Brain pericyte (primary cell): ENCODE results near the gene TRPM2.
"Not testable (repeated sequence)": the region's sequence is repeated elsewhere in the genome, so short reads cannot be mapped to it uniquely, and the experiment has no call there.

ENCODE experiments used
- DNase-seq: peaks from one replicate; pipeline ENCODE4 v3.0.0-alpha.2; 2012; ENCODE audit warnings: low read depth, low spot score

The TRPM2 gene

GRCh38 chr21:44414291-44415072, 61.1 kb downstream of the TRPM2 start:
- DNase-seq: no peak

GRCh38 chr21:44415073-44416025, 61.9 kb downstream of the TRPM2 start:
- DNase-seq: no peak

DNA sequence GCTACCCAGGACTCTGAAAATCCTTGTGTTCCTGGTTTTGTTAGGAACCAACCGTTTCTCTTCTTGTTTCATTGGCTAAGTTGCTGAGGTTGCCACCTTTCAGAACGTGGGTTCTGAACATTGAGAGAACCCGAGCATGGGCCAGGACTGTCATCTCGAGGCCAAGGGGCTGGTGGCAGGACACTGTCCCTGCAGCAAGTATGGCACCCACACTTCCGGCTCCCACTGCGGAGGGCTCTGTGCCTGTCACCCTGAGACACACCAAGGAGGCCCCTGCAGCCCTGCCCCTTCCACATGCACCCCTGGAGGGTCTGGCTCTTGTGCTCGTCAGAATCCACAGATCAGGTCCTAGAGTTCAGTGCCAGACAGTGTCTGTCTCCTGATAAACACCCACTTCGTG, 62.8 kb downstream of the TRPM2 start:
- no peak for DNase-seq

DNA sequence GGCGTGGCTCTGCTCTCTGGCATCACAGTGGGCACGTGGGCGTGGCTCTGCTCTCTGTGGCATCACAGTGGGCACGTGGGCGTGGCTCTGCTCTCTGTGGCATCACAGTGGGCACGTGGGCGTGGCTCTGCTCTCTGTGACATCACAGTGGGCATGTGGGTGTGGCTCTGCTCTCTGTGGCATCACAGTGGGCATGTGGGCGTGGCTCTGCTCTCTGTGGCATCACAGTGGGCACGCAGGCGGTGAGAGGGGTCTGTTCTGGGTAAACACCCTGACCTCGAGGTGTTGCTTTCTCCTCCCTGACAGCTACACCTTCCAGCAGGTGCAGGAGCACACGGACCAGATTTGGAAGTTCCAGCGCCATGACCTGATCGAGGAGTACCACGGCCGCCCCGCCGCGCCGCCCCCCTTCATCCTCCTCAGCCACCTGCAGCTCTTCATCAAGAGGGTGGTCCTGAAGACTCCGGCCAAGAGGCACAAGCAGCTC, 64.2 kb downstream of the TRPM2 start:
- not testable (repeated sequence) for DNase-seq

- DNase-seq: no peak
Measured at GRCh38 chr21:44418108-44418875, 64.9 kb downstream of the TRPM2 start.

DNA sequence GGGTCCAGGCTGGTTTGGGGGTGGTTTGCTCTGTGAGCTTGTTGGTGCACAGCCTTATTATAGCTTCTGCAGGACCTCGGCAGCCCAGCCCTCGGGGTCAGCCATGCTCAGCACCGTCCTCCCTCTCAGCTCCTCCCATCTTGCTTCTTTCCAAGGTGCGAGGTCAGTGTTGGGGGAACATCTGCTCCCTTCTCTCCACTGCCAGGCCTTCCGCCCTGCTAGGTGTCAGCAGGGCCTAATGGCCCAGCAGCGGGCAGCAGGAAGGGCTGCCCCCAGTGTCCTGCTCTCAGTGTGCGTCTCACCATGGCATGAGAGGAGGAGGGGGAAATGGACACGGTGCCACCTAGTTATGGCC, 65.4 kb downstream of the TRPM2 start:
- DNase-seq: no peak

- DNase-seq: no peak
Measured at GRCh38 chr21:44419679-44420078, 66.3 kb downstream of the TRPM2 start.

GRCh38 chr21:44420416-44421205, 67.2 kb downstream of the TRPM2 start:
- DNase-seq: no peak

GRCh38 chr21:44421901-44422840, 68.8 kb downstream of the TRPM2 start:
- no peak for DNase-seq

DNA sequence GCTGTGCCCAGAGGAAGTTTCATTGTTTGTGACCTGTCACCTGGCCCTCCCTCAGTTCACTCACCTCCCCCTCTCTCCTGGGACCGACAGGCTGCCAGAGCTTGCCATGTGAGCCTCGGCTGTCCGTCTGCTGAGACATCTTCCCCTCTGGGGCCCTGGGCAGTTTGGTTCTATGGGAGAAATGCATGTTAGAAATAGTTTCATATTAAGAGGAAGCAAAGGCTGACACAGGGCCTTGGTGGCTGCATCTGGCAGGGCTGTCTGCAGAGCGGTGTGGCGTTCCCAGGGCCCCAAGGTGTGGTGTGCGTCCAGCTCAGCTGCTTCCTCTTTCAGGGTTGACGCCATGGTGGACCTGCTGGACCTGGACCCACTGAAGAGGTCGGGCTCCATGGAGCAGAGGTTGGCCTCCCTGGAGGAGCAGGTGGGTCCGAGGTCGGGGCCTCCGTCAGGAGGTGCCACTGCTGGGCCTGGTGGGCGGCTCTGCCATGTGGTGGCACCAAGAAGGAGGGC, 69.9 kb downstream of the TRPM2 start:
- DNase-seq: no peak

DNA sequence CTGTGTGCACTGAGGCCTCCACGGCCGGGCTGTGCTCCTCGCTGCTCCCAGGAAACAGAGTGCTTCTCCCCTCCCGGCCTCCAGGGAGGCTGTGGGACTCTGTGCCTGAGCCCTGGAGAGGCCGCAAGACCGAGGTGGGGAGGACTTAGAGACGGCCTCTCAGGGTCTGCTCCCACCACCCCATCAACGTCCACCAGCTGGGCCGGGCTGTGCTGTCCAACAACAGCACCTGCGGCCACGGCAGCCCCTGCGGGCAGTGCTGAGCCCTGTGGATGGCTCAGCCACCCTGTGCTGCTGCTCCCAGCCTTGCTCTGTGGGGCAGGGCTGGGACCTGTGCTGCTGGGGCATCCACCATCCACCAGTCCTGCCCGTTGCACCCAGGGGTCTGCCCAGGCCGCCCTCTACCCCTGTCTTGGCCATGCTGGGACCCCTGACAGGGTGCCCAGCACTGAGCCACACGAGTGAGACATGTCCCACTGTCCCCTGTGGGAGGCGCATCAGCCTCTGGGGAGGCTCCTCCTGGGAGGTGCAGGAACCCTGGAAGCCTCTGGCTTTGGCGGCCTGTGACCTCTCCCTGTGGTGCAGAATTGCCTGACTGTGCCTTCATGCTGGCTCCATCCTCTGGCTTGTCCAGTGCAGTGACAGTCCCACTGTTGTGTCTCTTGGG, 70.7 kb downstream of the TRPM2 start:
- DNase-seq: no peak

GRCh38 chr21:44424608-44425306, 71.3 kb downstream of the TRPM2 start:
- no peak for DNase-seq

- DNase-seq: no peak
Measured at GRCh38 chr21:44425307-44425894, 72.0 kb downstream of the TRPM2 start.

GRCh38 chr21:44425895-44426662, 72.7 kb downstream of the TRPM2 start:
- no peak for DNase-seq

DNA sequence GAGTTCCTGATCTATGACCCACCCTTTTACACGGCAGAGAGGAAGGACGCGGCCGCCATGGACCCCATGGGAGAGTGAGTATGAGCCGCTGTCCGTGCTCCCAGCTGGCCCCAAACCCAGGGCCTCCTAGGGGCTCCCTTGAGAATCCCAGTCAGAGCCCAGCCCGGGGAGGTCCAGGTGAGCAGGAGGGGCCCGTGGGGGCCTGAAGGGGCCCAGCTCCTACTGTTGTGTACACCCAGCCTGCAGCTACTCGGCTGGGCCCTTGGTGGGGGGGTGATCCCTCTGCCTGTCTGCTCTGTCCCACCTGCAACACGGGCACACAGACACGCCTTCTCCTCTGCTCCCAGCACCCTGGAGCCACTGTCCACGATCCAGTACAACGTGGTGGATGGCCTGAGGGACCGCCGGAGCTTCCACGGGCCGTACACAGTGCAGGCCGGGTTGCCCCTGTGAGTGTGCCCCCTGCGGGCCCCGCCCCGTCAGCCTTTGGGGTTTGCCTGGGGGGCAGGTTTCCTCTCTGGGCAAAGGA, 73.3 kb downstream of the TRPM2 start:
- DNase-seq: no peak

- no peak for DNase-seq
Measured at GRCh38 chr21:44427241-44428120, 74.1 kb downstream of the TRPM2 start.
